ENCODE measurements around the gene PARM1.

PARM1 gene

GRCh38 chr4:74961230-74961629 is 28.3 kb downstream of the PARM1 start:
- no peak overlapping the region for H3K4me3 ChIP-seq (ENCODE audit: low read depth, low read length)
- no peak for DNase-seq (ENCODE audit: low read depth, low spot score)
- in situ Hi-C loops (cut with HindIII; ENCODE audit: low sequenced_read_pairs) = no loop called here
- TF ChIP-seq CTCF (IDR thresholded peaks at IDR 0.05; ENCODE audit: low read depth, low read length) = no peak

- DNase-seq (ENCODE audit: low read depth, low spot score) = no peak
- H3K4me3 ChIP-seq (ENCODE audit: low read depth, low read length) = no peak overlapping the region
- TF ChIP-seq CTCF (IDR thresholded peaks at IDR 0.05; ENCODE audit: low read depth, low read length) = no peak
- in situ Hi-C loops (cut with HindIII; ENCODE audit: low sequenced_read_pairs) = no loop called here
These were observed 29.7 kb downstream of the PARM1 start for GRCh38 chr4:74962584-74962983.

- no peak for DNase-seq (ENCODE audit: low read depth, low spot score)
- H3K4me3 ChIP-seq (ENCODE audit: low read depth, low read length) = no peak overlapping the region
- TF ChIP-seq CTCF (IDR thresholded peaks at IDR 0.05; ENCODE audit: low read depth, low read length) = no peak
- in situ Hi-C loops (cut with HindIII; ENCODE audit: low sequenced_read_pairs) = no loop called here
These were observed 31.4 kb downstream of the PARM1 start for GRCh38 chr4:74964311-74964710.

- H3K4me3 ChIP-seq (ENCODE audit: low read depth, low read length) = no peak overlapping the region
- no peak for TF ChIP-seq CTCF (IDR thresholded peaks at IDR 0.05; ENCODE audit: low read depth, low read length)
- in situ Hi-C loops (cut with HindIII; ENCODE audit: low sequenced_read_pairs) = no loop called here
- no peak for DNase-seq (ENCODE audit: low read depth, low spot score)
These were observed 34.4 kb downstream of the PARM1 start for GRCh38 chr4:74967324-74967723.

GRCh38 chr4:74968456-74969164 is 35.7 kb downstream of the PARM1 start:
- DNase-seq (ENCODE audit: low read depth, low spot score) = no peak
- TF ChIP-seq CTCF (IDR thresholded peaks at IDR 0.05; ENCODE audit: low read depth, low read length) = no peak
- H3K4me3 ChIP-seq (ENCODE audit: low read depth, low read length) = no peak overlapping the region
- in situ Hi-C loops (cut with HindIII; ENCODE audit: low sequenced_read_pairs) = no loop called here

GRCh38 chr4:74969507-74970474 is 36.9 kb downstream of the PARM1 start:
- DNase-seq (ENCODE audit: low read depth, low spot score) = no peak
- in situ Hi-C loops (cut with HindIII; ENCODE audit: low sequenced_read_pairs) = no loop called here
- TF ChIP-seq CTCF (IDR thresholded peaks at IDR 0.05; ENCODE audit: low read depth, low read length) = no peak
- H3K4me3 ChIP-seq (ENCODE audit: low read depth, low read length) = no peak overlapping the region

Data from astrocyte of the spinal cord (primary cell).